ENCODE measurements around the gene PAPOLG. TPM values are rescaled to one million over a fixed set of nuclear protein-coding genes. Genes with fewer than 3 reads are reported as not detected.

PAPOLG gene
- polyA plus RNA-seq, 3 donors: 4.7 to 8.9 (median 8.0) TPM

- H3K27ac ChIP-seq (ENCODE audit: low read depth in 1 of 2, low read length in 2 of 2): peak overlapping the region in 1 of 2 donors; percentile 79
These were observed 24.7 kb downstream of the PAPOLG start for GRCh38 chr2:60780721-60781120.

GRCh38 chr2:60793169-60793568 is 37.1 kb downstream of the PAPOLG start:
- H3K4me1 Mint-ChIP-seq: peaks cover 28% of the 10 kb centered on the region
- Histone ChIP-seq H3K4me1 (ENCODE audit: control insufficient read depth in 1 of 2, insufficient read depth in 2 of 2, low read length in 2 of 2) (peaks cover 23 to 37% of the 10 kb centered on the region in 2 donors), H3K4me3 (replicated peaks in 1 of 3; ENCODE audit: low read depth in 2 of 3, low read length in 3 of 3) (no peak overlapping the region), H3K36me3 (replicated peaks in 1 of 2; ENCODE audit: control insufficient read depth in 1 of 2, insufficient read depth in 2 of 2, low read length in 2 of 2) (peaks cover 57 to 64% of the 10 kb centered on the region in 2 donors), H3K79me2 (ENCODE audit: insufficient read depth, low read length) (no peaks in the 10 kb centered on the region), H3K9ac (ENCODE audit: insufficient read depth, low read length, poor library complexity, severe bottlenecking) (no peak overlapping the region), H3K4me2 (replicated peaks; ENCODE audit: extremely low read depth, low read length, poor library complexity, severe bottlenecking) (no peak overlapping the region), H4K20me1 (ENCODE audit: insufficient read depth, low read length) (no peaks in the 10 kb centered on the region), H2AFZ (ENCODE audit: insufficient read depth, low read depth, low read length, poor library complexity, severe bottlenecking) (no peak overlapping the region), H3K27me3 (ENCODE audit: control insufficient read depth in 2 of 2, insufficient read depth in 2 of 2, low read length in 2 of 2) (no peaks in the 10 kb centered on the region), H3K27ac (ENCODE audit: low read depth in 1 of 2, low read length in 2 of 2) (no peak overlapping the region), H3K9me3 (replicated peaks in 1 of 2; ENCODE audit: control insufficient read depth in 1 of 2, insufficient read depth in 1 of 2, low read length in 2 of 2) (no peaks in the 10 kb centered on the region)
- no peak overlapping the region for H3K4me3 Mint-ChIP-seq
- WGBS (ENCODE audit: insufficient coverage): no CpG with 5 or more reads among the region's 2 CpGs
- H3K27ac Mint-ChIP-seq: no peak overlapping the region
- no peak for DNase-seq
- intact Hi-C loops (cut with micrococcal nuclease): loop anchor here (2.0 to 5.0 kb wide), 2 partner anchors 206 to 219 kb away; no protein-coding TSS in a partner anchor
- peaks cover 49 to 63% of the 10 kb centered on the region in 2 donors for H3K36me3 Mint-ChIP-seq
- no peaks in the 10 kb centered on the region for H3K9me3 Mint-ChIP-seq
- H3K27me3 Mint-ChIP-seq (ENCODE audit: low read depth in 3 of 3): no peaks in the 10 kb centered on the region
- no peak for TF ChIP-seq CTCF (IDR thresholded peaks at IDR 0.05)

More at GRCh38 chr2:60780721-60781120, 24.7 kb downstream of the PAPOLG start:
- Mint-ChIP-seq H3K4me3 (no peak overlapping the region), H3K36me3 (peaks cover 70 to 92% of the 10 kb centered on the region in 2 donors), H3K27me3 (ENCODE audit: low read depth in 3 of 3) (no peaks in the 10 kb centered on the region), H3K9me3 (no peaks in the 10 kb centered on the region), H3K4me1 (peaks cover 10% of the 10 kb centered on the region), H3K27ac (peak overlapping the region in 6 of 7 donors; percentile 30 to 81 (median 72))
- Histone ChIP-seq H3K4me2 (replicated peaks; ENCODE audit: extremely low read depth, low read length, poor library complexity, severe bottlenecking) (peak overlapping the region; percentile 24), H3K4me3 (replicated peaks in 1 of 3; ENCODE audit: low read depth in 2 of 3, low read length in 3 of 3) (peak overlapping the region in 1 of 3 experiments; percentile 11), H3K27me3 (ENCODE audit: control insufficient read depth in 2 of 2, insufficient read depth in 2 of 2, low read length in 2 of 2) (no peaks in the 10 kb centered on the region), H4K20me1 (ENCODE audit: insufficient read depth, low read length) (no peaks in the 10 kb centered on the region), H2AFZ (ENCODE audit: insufficient read depth, low read depth, low read length, poor library complexity, severe bottlenecking) (no peak overlapping the region), H3K9me3 (replicated peaks in 1 of 2; ENCODE audit: control insufficient read depth in 1 of 2, insufficient read depth in 1 of 2, low read length in 2 of 2) (no peaks in the 10 kb centered on the region), H3K9ac (ENCODE audit: insufficient read depth, low read length, poor library complexity, severe bottlenecking) (peak overlapping the region; percentile 53), H3K79me2 (ENCODE audit: insufficient read depth, low read length) (no peaks in the 10 kb centered on the region), H3K36me3 (replicated peaks in 1 of 2; ENCODE audit: control insufficient read depth in 1 of 2, insufficient read depth in 2 of 2, low read length in 2 of 2) (peaks cover 79 to 99% of the 10 kb centered on the region in 2 donors), H3K4me1 (ENCODE audit: control insufficient read depth in 1 of 2, insufficient read depth in 2 of 2, low read length in 2 of 2) (peaks cover 6 to 8% of the 10 kb centered on the region in 2 donors)
- intact Hi-C loops (cut with micrococcal nuclease): no loop called here
- peak in 1 of 3 donors; percentile 3 for DNase-seq
- TF ChIP-seq CTCF (IDR thresholded peaks at IDR 0.05): no peak
- WGBS (ENCODE audit: insufficient coverage): 88% methylated on average over 1 of the region's 3 CpGs

Measured in CD14-positive monocyte (primary cell).